B cell (primary cell): ENCODE measurements around the gene SMCO2. TPM values are rescaled to one million over a fixed set of nuclear protein-coding genes. Genes with fewer than 3 reads are reported as not detected.

ENCODE experiments used
- ATAC-seq: fragments of 200-7000 bp; cut with Tn5 transposase; one replicate; pipeline ENCODE4 v1.10.0; 2021; ENCODE audit warnings: low read depth, mild to moderate bottlenecking, moderate number of reproducible peaks, moderate library complexity
- CTCF ChIA-PET: fragments of 350-600 bp; sonication (Branson Sonifier 250); formaldehyde crosslinking; loops from one replicate; lab custom pipeline; 2021; ENCODE audit warnings: antibody characterized with exemption, inconsistent platforms; lab: Charles Lee
- POLR2A ChIA-PET: fragments of 350-600 bp; sonication (Branson Sonifier 250); formaldehyde crosslinking; loops from one replicate; lab custom pipeline; 2021; ENCODE audit warnings: antibody characterized with exemption; lab: Charles Lee
- DNase-seq: peaks from one replicate; pipeline ENCODE4 v3.0.0; 2013
- H2AFZ ChIP-seq: 2 replicates; pipeline ENCODE4 v1.6.1; 2012; ENCODE audit warnings: mild to moderate bottlenecking, low read depth, low read length; ENCODE audit not compliant: insufficient read depth, poor library complexity, severe bottlenecking
- H3K27ac ChIP-seq, 2 donors: 1 replicate in 1 of 2; 2 replicates in 1 of 2; pipeline ENCODE4 v1.5.1; 2012 to 2013; ENCODE audit warnings: low read length in 2 of 2, mild to moderate bottlenecking in 2 of 2, moderate library complexity in 1 of 2
- H3K27me3 ChIP-seq, 4 experiments: fragments of 200-600 bp in 1 of 4; sonication (generic) in 1 of 4; replicated peaks in 1 of 4; 1 replicate in 2 of 4; 2 replicates in 2 of 4; pipeline versions ENCODE4 v1.6.1 to v1.7.0; 2013 to 2016; ENCODE audit warnings: low read length in 3 of 4, mild to moderate bottlenecking in 2 of 4, mixed read lengths in 1 of 4, moderate library complexity in 1 of 4; ENCODE audit not compliant: insufficient read depth in 4 of 4, control insufficient read depth in 3 of 4; ENCODE audit errors: control extremely low read depth in 1 of 4
- H3K36me3 ChIP-seq, 2 experiments: replicated peaks in 1 of 2; 1 replicate in 1 of 2; 2 replicates in 1 of 2; pipeline versions ENCODE4 v1.6.1 to v1.7.1; 2013; ENCODE audit warnings: low read length in 1 of 2; ENCODE audit not compliant: insufficient read depth in 2 of 2, control insufficient read depth in 1 of 2; ENCODE audit errors: control extremely low read depth in 1 of 2, extremely low read depth in 1 of 2
- H3K4me1 ChIP-seq, 2 donors: fragments of 200-600 bp in 1 of 2; sonication (generic) in 1 of 2; 1 replicate in 1 of 2; 2 replicates in 1 of 2; pipeline versions ENCODE4 v1.5.1 to v1.6.1; 2013 to 2017; ENCODE audit warnings: low read length in 2 of 2; ENCODE audit not compliant: control insufficient read depth in 2 of 2, insufficient read depth in 2 of 2
- H3K4me2 ChIP-seq: replicated peaks from 2 replicates; pipeline ENCODE3; 2012; ENCODE audit warnings: mild to moderate bottlenecking, low read depth, low read length; ENCODE audit not compliant: poor library complexity, severe bottlenecking
- H3K4me3 ChIP-seq, 5 experiments: fragments of 200-600 bp in 1 of 5; sonication (generic) in 1 of 5; 1 replicate in 3 of 5; 2 replicates in 2 of 5; pipeline versions ENCODE4 v1.5.1 to v1.7.0; 2011 to 2016; ENCODE audit warnings: low read length in 4 of 5, mild to moderate bottlenecking in 4 of 5, low read depth in 2 of 5, control low read depth in 1 of 5, moderate library complexity in 1 of 5; ENCODE audit not compliant: insufficient read depth in 1 of 5; ENCODE audit errors: control extremely low read depth in 1 of 5, extremely low read depth in 1 of 5
- H3K79me2 ChIP-seq: fragments of 200-600 bp; sonication (generic); one replicate; pipeline ENCODE4 v1.6.0; 2016; ENCODE audit warnings: low read length; ENCODE audit not compliant: control insufficient read depth, insufficient read depth
- H3K9ac ChIP-seq: fragments of 200-600 bp; sonication (generic); 2 replicates; pipeline ENCODE4 v1.6.1; 2017; ENCODE audit warnings: mild to moderate bottlenecking, low read length, moderate library complexity
- H3K9me3 ChIP-seq, 3 donors: one replicate each; pipeline versions ENCODE4 v1.6.1 to v1.7.1; 2013; ENCODE audit warnings: low read length in 2 of 3; ENCODE audit not compliant: control insufficient read depth in 2 of 3, insufficient read depth in 1 of 3; ENCODE audit errors: control extremely low read depth in 1 of 3
- H4K20me1 ChIP-seq: 2 replicates; pipeline ENCODE4 v1.6.0; 2012; ENCODE audit warnings: mild to moderate bottlenecking, low read length; ENCODE audit not compliant: insufficient read depth, control insufficient read depth, poor library complexity, severe bottlenecking
- H3K27ac Mint-ChIP-seq: one replicate; pipeline ENCODE4 v1.8.0; 2021; ENCODE audit warnings: mixed read lengths
- H3K27me3 Mint-ChIP-seq: one replicate; pipeline ENCODE4 v1.8.0; 2021; ENCODE audit warnings: mixed read lengths
- H3K4me1 Mint-ChIP-seq: one replicate; pipeline ENCODE4 v1.8.0; 2021; ENCODE audit warnings: mixed read lengths
- H3K4me3 Mint-ChIP-seq: one replicate; pipeline ENCODE4 v1.8.0; 2021; ENCODE audit warnings: mixed read lengths
- H3K9me3 Mint-ChIP-seq: one replicate; pipeline ENCODE4 v1.8.0; 2022; ENCODE audit warnings: mixed read lengths; ENCODE audit not compliant: insufficient read depth
- CTCF ChIP-seq: fragments of 200-600 bp; IDR thresholded peaks from one replicate; pipeline ENCODE4 v1.8.0; 2022; ENCODE audit warnings: antibody characterized with exemption, mild to moderate bottlenecking
- EZH2 ChIP-seq: IDR thresholded peaks from 2 replicates; pipeline ENCODE4 v1.6.1; 2012; ENCODE audit warnings: borderline replicate concordance, low read depth, mild to moderate bottlenecking, moderate library complexity, low read length; ENCODE audit not compliant: insufficient read depth, poor library complexity, severe bottlenecking
- WGBS: methylation state at CpG from one replicate; pipeline ENCODE4 v1.1.5; 2013; ENCODE audit warnings: missing lambda C conversion rate; ENCODE audit not compliant: insufficient coverage; 5-methylcytosine and 5-hydroxymethylcytosine counted together
- intact Hi-C: fragments of 100-400 bp; cut with micrococcal nuclease; formaldehyde crosslinking; loops from one replicate; pipeline ENCODE4 v1.10.0; 2022
- polyA plus RNA-seq: library from polyadenylated mRNA; depleted of rRNA; stranded (reverse); fragments of >200 nt; gene quantifications from 2 replicates; pipeline ENCODE4 v1.2.3, GENCODE V29; 2012
- total RNA-seq, 2 donors: library from RNA; stranded (reverse); fragments of 120-200 nt in 1 of 2; gene quantifications; 1 replicate in 1 of 2; 2 replicates in 1 of 2; pipeline versions ENCODE4 v1.2.3 to v1.2.4, GENCODE V29; 2013 to 2022

The SMCO2 gene
- total and polyA plus RNA-seq, 2 donors (not counting 1 experiment from before 2014, with no cell fraction given), result 0.15 TPM; not detected in 1

GRCh38 chr12:27464220-27464554 lies 17.7 kb downstream of the SMCO2 start:
- H3K4me2 ChIP-seq, result no peak overlapping the region
- Mint-ChIP-seq H3K9me3 (peaks cover 2% of the 10 kb centered on the region), H3K4me3 (no peak overlapping the region), H3K27me3 (peaks cover 11% of the 10 kb centered on the region), H3K4me1 (peaks cover 14% of the 10 kb centered on the region), H3K27ac (no peak overlapping the region)
- H2AFZ ChIP-seq, result no peak overlapping the region
- 71% methylated on average over 5 of the region's 5 CpGs for whole genome bisulfite sequencing
- peaks cover 0 to 8% (median 5%) of the 10 kb centered on the region in 4 experiments for H3K27me3 ChIP-seq
- no peaks in the 10 kb centered on the region for H3K36me3 ChIP-seq
- DNase-seq (no peak), ATAC-seq (no peak)
- intact Hi-C loops, result no loop called here
- TF ChIP-seq EZH2, result no peak
- no peak for TF ChIP-seq CTCF
- ChIA-PET CTCF (no interaction called here), POLR2A (no interaction called here)
- no peak overlapping the region for H3K27ac ChIP-seq
- H3K4me1 ChIP-seq, result peaks cover 9 to 11% of the 10 kb centered on the region in 2 donors
- no peak overlapping the region for H3K9ac ChIP-seq
- H3K4me3 ChIP-seq, result no peak overlapping the region
- no peaks in the 10 kb centered on the region for H3K79me2 ChIP-seq
- H3K9me3 ChIP-seq, result no peaks in the 10 kb centered on the region
- no peaks in the 10 kb centered on the region for H4K20me1 ChIP-seq

- Histone ChIP-seq H3K4me2 (no peak overlapping the region), H3K27me3 (peaks cover 0 to 5% (median 0%) of the 10 kb centered on the region in 4 experiments), H2AFZ (no peak overlapping the region), H3K79me2 (no peaks in the 10 kb centered on the region), H3K9me3 (no peaks in the 10 kb centered on the region), H3K4me1 (peaks cover 9 to 11% of the 10 kb centered on the region in 2 donors), H3K9ac (no peak overlapping the region), H3K4me3 (no peak overlapping the region), H3K36me3 (no peaks in the 10 kb centered on the region), H4K20me1 (no peaks in the 10 kb centered on the region), H3K27ac (no peak overlapping the region)
- Mint-ChIP-seq H3K27me3 (no peaks in the 10 kb centered on the region), H3K9me3 (no peaks in the 10 kb centered on the region), H3K4me1 (peaks cover 12% of the 10 kb centered on the region), H3K4me3 (no peak overlapping the region), H3K27ac (no peak overlapping the region)
- ChIA-PET CTCF (interaction anchor here (1.3 kb wide), 1 partner anchor 21 kb away, joined by 3 read pairs; the partner anchor contains the start of gene SMCO2), POLR2A (no interaction called here)
- intact Hi-C loops, result no loop called here
- 100% methylated on average over 1 of the region's 3 CpGs for WGBS
- TF ChIP-seq CTCF, result no peak
- no peak for TF ChIP-seq EZH2
- ATAC-seq (no peak), DNase-seq (peak; percentile 10)
Measured at GRCh38 chr12:27467641-27468040, 21.1 kb downstream of the SMCO2 start.
